GM12801 (cell line): ENCODE data around the gene SLC28A1.

Source experiments
- CTCF ChIP-seq: IDR thresholded peaks from one replicate; pipeline ENCODE4 v1.5.1; 2011; ENCODE audit warnings: control low read depth; ENCODE audit not compliant: insufficient read length; ENCODE audit errors: extremely low read depth

The SLC28A1 gene

GRCh38 chr15:84862214-84862975 is 22.1 kb upstream of the SLC28A1 start:
- no peak for TF ChIP-seq CTCF

GRCh38 chr15:84863565-84864443 is 20.7 kb upstream of the SLC28A1 start:
- TF ChIP-seq CTCF = no peak

GRCh38 chr15:84864444-84864795 is 20.0 kb upstream of the SLC28A1 start:
- no peak for TF ChIP-seq CTCF

GRCh38 chr15:84865074-84865569 is 19.3 kb upstream of the SLC28A1 start:
- TF ChIP-seq CTCF = no peak

GRCh38 chr15:84868037-84868880 is 16.2 kb upstream of the SLC28A1 start:
- TF ChIP-seq CTCF = no peak

GRCh38 chr15:84869510-84869909 is 15.0 kb upstream of the SLC28A1 start:
- no peak for TF ChIP-seq CTCF

- no peak for TF ChIP-seq CTCF
Measured at GRCh38 chr15:84871428-84871985, 13.0 kb upstream of the SLC28A1 start.
